ENCODE results near the gene UBXN7. TPM values are rescaled to one million over a fixed set of nuclear protein-coding genes. Genes with fewer than 3 reads are reported as not detected.

UBXN7 gene
- total and polyA plus RNA-seq, 2 of the 8 experiments (the other 6 are each of a cell fraction or from before 2014, with no cell fraction given) = 18.5 to 109 TPM

GRCh38 chr3:196477678-196478077, 45.5 kb upstream of the UBXN7 start:
- Histone ChIP-seq H3K23ac (ENCODE audit: insufficient read length) (no peak overlapping the region), H3K4me3 (ENCODE audit: extremely low read depth in 1 of 4, insufficient read depth in 2 of 4, low read depth in 3 of 4, low read length in 4 of 4) (no peak overlapping the region), H2BK12ac (ENCODE audit: low read depth, low read length) (no peak overlapping the region), H4K91ac (replicated peaks; ENCODE audit: insufficient read length, low read length) (no peak overlapping the region), H3K4me2 (ENCODE audit: insufficient read depth in 1 of 2, low read depth in 2 of 2, low read length in 2 of 2) (no peak overlapping the region), H3K14ac (ENCODE audit: insufficient read length) (no peak overlapping the region), H3K36me3 (ENCODE audit: control insufficient read depth in 2 of 4, insufficient read depth in 4 of 4, low read length in 3 of 4) (peaks cover 10 to 55% (median 30%) of the 10 kb centered on the region in 4 experiments), H3K4ac (replicated peaks; ENCODE audit: insufficient read length, low read depth, low read length) (no peak overlapping the region), H2AK5ac (ENCODE audit: low read depth, low read length) (no peak overlapping the region), H3K23me2 (ENCODE audit: low read depth, low read length) (no peaks in the 10 kb centered on the region), H3K9ac (replicated peaks in 1 of 4; ENCODE audit: extremely low read depth in 1 of 4, low read depth in 3 of 4, low read length in 3 of 4) (no peak overlapping the region), H4K20me1 (replicated peaks in 1 of 2; ENCODE audit: control insufficient read depth in 1 of 2, insufficient read depth in 2 of 2, low read length in 2 of 2) (no peaks in the 10 kb centered on the region), H2BK20ac (ENCODE audit: low read length) (no peak overlapping the region), H3K18ac (ENCODE audit: extremely low read depth, low read length) (no peak overlapping the region), H2BK120ac (replicated peaks; ENCODE audit: low read depth, low read length) (no peak overlapping the region), H2BK15ac (ENCODE audit: low read length) (no peak overlapping the region), H3K56ac (replicated peaks; ENCODE audit: insufficient read length, low read depth, low read length) (no peak overlapping the region), H3K79me2 (ENCODE audit: control insufficient read depth in 1 of 2, insufficient read depth in 2 of 2, low read length in 2 of 2) (no peaks in the 10 kb centered on the region), H2BK5ac (ENCODE audit: low read depth, low read length) (no peak overlapping the region), H2AFZ (ENCODE audit: low read length) (no peak overlapping the region), H3K4me1 (replicated peaks in 1 of 4; ENCODE audit: control insufficient read depth in 3 of 4, insufficient read depth in 4 of 4, low read length in 3 of 4) (no peaks in the 10 kb centered on the region), H3K9me3 (ENCODE audit: insufficient read depth in 2 of 2, low read depth in 1 of 2, low read length in 1 of 2) (no peaks in the 10 kb centered on the region), H3K27ac (ENCODE audit: low read depth, low read length) (no peak overlapping the region), H3K79me1 (ENCODE audit: low read depth, low read length) (no peaks in the 10 kb centered on the region), H4K8ac (ENCODE audit: extremely low read depth, insufficient read depth, low read length) (no peak overlapping the region), H3K27me3 (replicated peaks in 1 of 4; ENCODE audit: control insufficient read depth in 3 of 4, extremely low read depth in 1 of 4, insufficient read depth in 3 of 4, low read length in 3 of 4) (no peaks in the 10 kb centered on the region), H4K5ac (ENCODE audit: insufficient read length, low read depth, low read length) (no peak overlapping the region)
- 94% methylated on average over 4 of the region's 4 CpGs; no CpG with 5 or more reads in 1 of the 2 experiments for WGBS, 2 experiments (ENCODE audit: extremely low coverage in 1 of 2, insufficient coverage in 1 of 2, insufficient read length in 1 of 2, insufficient replicate concordance in 2 of 2, low coverage in 1 of 2, low lambda C conversion rate in 2 of 2, missing lambda C conversion rate in 1 of 2)
- ChIA-PET POLR2A (ENCODE audit: partially characterized antibody) (no interaction called here), CTCF (ENCODE audit: partially characterized antibody) (interaction anchor here (1.2 kb wide), 1 partner anchor 9 kb away, joined by 5 read pairs; no protein-coding TSS in a partner anchor)
- no peak for DNase-seq (ENCODE audit: low read depth in 1 of 2, low spot score in 2 of 2)
- FAIRE-seq = no peak
- TF ChIP-seq BACH1 (IDR thresholded peaks at IDR 0.05; ENCODE audit: low read length) (no peak), RBBP5 (IDR thresholded peaks at IDR 0.05; ENCODE audit: borderline replicate concordance, low read depth, low read length) (no peak), SUZ12 (IDR thresholded peaks at IDR 0.05; ENCODE audit: low read length) (no peak), EGR1 (IDR thresholded peaks at IDR 0.05; ENCODE audit: borderline replicate concordance, low read depth, low read length) (no peak), CTCF (IDR thresholded peaks at IDR 0.05; ENCODE audit: control extremely low read depth in 1 of 3, insufficient read depth in 1 of 3, low read depth in 1 of 3, low read length in 3 of 3) (no peak), POU5F1 (IDR thresholded peaks at IDR 0.05; ENCODE audit: low read depth, low read length) (no peak), CHD1 (IDR thresholded peaks at IDR 0.05; ENCODE audit: low read depth, low read length) (no peak), ASH2L (IDR thresholded peaks at IDR 0.05; ENCODE audit: low read length) (no peak), SIX5 (IDR thresholded peaks at IDR 0.05; ENCODE audit: low read depth, low read length) (no peak), CTBP2 (IDR thresholded peaks at IDR 0.05; ENCODE audit: borderline replicate concordance, insufficient read depth, insufficient read length, low read length) (no peak), TBP (IDR thresholded peaks at IDR 0.05; ENCODE audit: low read depth, low read length) (no peak), RAD21 (IDR thresholded peaks at IDR 0.05 in 1 of 2, conservative IDR thresholded peaks at IDR 0.05 in 1 of 2; ENCODE audit: low read depth in 2 of 2, low read length in 2 of 2) (no peak)

All from H1 (cell line).